GM19468 (cell line): ENCODE data around the gene PLEKHM3.
A peak's percentile ranks its signal among the peaks of the same experiment; 100 is the strongest.

Source experiments
- ATAC-seq: cut with Tn5 transposase; IDR thresholded peaks from one replicate; pipeline ENCODE4 v1.9.1; 2021; ENCODE audit warnings: mild to moderate bottlenecking, moderate library complexity, moderate number of reproducible peaks; ENCODE audit not compliant: unreplicated experiment; ENCODE audit errors: extremely low read depth

The PLEKHM3 gene

DNA sequence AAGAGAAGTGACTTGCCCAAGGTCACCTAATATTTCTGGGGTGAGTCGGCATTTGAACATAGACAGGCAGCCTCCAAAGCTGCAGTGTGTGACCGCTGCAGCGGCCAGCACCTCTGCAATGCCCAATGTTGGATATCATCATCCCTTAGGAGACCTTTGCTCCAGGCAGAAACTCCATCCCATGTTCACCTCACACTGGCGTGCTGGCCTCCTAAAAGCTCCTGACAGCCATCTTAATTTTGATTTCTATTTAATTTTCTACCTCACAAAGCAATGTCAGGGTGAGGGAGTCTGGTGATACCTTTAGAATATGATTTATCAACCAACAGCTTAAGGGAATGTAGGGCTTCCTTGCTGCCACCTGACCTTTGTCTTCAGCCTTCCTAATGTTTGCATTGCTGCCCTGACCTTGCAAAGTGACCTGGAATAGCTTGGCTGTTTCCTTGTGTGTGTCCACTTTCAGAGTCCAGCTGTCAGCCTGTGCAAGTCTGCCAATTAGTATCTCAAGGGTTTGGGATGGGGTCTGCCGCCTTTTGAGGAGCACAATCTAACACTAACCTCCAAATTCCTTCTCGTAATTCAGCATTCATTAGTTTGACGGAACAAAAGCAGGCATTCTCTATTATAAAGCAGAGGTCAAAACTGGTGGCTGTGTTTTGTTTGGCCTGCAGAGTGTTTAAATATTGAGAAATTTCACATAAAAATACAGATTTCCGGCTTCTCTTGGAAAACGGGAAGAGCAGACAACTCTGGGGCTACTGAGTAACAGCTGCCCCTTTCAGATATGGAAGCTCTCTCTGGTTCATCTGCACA is 127.6 kb downstream of the PLEKHM3 start:
- ATAC-seq, result no peak

DNA sequence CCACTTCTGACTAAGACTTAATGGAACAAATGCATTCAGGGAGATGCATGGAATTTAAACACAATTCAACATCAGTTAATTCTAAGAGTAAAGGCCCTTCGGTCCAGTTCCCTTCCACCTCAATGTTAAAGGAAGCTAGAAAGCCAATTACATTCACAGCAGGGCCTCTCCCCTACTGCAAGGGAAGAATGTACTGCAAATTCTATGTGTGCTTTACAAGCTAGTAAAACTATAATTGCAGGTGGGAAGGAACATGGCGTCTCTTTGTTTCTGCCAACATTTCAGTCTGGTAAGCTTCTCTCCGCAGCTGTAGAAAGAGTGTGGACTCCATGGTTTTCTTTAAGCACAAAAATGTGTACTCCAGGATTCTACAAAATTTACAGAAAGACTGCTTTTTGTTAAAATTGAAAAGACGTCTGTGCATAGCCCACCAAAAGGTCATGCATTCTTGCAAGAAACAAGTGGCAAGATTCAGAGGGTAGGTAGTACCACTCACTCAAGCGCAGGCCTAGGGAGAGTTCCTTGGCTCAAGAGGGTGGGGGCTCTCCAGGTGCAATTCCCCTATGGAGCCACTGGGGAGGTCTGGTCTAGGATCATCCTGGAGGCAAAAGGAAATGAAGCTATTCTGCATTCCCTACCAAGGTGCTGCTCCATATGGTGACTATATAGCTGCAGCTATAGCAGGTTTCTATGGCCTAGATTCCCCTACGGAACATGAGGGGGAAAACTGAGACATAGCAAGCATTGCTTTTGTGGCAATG is 128.6 kb downstream of the PLEKHM3 start:
- no peak for ATAC-seq

DNA sequence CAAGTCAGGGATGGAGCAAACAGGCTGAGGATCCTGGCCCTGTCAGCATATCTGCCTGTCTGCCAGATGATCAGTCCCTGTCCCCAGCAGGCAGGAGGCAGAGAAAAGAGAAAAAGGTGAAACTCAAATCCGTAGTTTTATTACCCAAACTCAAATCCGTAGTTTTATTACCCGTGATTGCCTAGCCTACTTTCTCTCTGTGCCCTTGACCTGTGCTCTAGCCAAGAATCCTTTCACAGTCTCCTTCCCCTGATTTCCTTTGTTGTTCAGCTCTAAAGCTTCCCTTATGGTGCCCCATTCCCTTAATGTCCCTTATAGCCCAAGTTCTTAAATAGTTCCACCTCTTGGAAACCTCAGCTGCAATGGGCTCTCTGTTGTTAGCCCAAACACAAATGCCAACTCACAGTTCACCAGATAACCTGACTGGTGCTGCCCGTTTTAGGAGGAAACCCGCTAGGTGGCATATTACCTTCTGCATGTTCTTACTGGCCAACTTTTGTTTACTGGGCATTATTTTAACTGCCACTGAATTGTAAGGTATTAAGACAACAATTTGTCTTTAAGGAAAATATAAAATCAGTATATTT is 130.0 kb downstream of the PLEKHM3 start:
- no peak for ATAC-seq

DNA sequence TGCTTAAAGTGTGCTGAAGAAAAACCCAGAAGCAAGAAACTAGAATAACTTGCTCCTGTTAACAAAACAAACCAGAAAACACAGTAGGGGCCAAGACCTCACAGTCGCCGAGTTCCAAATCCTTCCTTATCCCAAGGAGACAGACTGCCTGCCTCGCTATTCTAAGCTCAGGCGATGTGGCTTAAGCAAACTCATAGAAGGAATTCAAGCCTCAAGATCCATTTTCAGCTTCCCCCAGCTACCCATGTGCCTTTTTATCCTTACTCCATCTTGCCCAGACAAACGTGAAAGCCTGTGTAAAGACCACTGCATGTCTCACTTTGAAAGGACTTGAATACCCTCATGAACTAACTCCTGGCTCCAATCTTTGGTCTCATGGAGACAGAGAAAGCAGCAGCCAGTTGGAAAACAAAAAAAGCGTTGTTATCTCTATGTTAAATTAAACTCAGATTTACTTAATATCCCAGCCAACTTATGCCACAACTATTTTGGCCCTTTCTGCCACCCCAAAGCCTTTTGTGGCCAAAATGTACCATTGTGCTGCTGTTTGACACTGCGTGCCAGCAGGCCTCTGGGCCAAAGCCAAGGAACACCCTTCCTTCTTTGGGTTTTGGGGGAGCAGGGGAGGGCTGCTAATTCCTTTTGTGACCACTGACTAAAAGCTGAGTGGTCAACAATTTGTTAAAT is 132.5 kb downstream of the PLEKHM3 start:
- no peak for ATAC-seq

DNA sequence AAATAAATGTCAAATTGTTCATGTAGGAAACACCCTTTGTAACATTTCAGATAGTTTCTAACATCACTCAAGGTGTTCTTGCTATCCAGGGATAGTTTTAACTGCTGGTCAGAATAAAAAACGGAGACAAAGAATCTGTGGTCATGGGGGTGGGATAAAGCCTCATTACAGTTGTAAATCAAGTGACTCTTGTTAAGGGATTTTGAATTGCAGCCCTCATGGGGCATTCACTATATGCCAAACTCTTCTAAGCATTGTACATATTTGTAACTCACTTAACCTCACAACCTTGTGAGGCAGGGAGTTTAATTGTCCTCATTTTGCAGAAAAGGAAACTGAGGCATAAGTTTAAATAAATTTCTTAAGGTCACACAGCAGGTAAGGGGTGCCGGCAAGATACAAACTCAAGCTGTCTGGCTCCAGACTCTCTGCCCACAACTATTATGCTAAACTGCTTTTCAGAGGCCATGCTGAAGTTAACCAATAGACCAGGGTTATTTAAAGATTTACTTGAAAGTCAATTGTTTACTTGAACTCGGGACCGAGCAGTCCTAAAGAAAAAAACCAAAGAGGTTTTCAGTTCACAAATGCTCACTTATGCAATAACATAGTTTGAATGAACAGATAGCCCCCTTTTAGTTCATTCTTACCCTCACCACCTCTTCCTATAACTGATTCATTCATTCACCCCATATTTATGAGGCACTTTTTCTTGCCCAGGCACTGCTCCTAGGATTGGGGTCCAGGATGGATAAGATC is 134.1 kb downstream of the PLEKHM3 start:
- no peak for ATAC-seq

DNA sequence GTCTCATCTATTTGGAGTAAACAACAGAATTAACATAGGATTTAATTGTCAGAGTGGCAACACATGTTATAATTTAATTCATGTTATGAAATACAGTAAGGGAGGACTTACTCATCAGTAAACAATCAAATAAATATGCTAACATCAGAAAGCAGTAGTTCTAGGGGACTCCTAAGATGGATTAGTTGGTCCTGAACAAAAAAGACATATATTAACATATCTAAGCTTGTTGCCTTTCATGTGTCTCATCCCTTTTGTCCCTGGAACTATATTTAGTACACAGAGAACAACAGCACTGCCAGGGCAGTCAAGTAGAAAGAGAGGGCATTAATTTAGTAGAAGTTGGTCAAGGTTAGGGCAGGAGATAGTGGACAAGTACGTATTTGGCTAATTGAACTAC is 137.8 kb downstream of the PLEKHM3 start:
- ATAC-seq, result no peak

DNA sequence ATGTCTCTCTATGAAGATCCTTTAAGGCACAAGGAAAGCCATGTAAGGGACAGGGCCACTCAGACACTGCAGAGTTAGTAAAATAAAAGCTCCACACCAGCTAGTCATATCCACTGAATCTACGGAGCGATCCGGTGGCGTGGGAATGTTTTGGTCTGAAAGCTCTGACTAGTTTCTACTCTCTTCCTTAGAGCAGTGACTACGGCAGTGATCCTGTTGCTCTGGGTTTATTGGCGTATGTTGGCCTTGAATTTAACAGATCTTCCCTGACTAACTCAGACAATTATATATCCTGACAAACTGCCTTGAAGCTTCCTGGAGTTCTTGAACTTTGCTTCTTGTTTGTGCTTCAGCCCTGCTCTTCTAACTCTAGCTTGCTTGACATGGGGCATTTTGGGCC is 140.3 kb downstream of the PLEKHM3 start:
- no peak for ATAC-seq

DNA sequence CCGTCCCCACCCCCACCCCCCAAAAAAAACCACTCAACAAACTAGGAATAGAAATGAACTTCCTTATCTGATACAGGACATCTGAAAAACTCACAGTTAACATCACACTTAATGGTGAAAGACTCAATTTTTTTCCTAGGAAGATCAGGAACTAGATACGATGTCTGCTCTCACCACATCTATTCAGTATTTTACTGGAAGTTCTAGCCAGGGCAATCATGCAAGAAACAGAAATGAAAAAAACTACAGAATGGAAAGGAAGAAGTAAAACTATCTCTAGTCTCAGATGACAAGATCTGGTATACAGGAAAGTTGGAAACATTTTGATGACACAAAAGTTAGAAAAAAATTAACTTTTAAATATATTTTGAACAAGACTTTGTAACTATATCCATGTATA is 141.2 kb downstream of the PLEKHM3 start:
- no peak for ATAC-seq

DNA sequence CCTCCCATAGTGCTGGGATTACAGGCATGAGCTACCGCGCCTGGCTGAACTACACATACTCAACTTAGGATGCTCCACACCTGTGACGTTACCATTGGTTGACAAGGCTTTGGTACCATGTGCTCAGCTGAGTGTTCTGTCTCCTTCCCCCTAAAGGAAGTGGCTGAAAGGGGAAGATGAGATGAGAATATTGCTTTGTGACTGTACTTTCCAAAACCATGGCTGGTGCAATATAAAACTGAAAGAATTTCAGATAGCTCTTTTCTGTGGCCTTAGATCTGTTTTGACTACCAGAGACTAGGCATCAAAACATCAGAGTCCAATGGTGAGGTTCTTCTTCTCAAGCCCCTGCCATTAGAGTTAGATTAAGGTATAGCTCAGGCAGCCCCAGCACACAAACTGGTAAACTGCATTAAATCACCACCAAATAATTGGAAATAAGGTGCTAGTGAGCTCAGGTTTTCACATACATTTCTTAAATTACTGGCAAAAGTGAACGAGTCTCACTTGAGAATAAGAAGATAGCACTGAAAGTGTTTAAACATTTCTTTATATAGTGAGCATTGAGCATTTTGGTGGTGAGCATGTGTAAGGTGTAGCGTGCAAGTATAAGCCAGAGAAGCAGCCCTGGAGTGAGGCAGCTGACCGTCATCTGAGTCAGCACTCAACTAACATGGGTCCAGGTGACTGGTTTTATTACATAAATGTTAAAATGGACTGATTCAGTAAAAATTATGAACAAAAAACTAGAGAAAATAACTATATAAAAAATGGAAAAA is 142.1 kb downstream of the PLEKHM3 start:
- peak; percentile 64 for ATAC-seq

DNA sequence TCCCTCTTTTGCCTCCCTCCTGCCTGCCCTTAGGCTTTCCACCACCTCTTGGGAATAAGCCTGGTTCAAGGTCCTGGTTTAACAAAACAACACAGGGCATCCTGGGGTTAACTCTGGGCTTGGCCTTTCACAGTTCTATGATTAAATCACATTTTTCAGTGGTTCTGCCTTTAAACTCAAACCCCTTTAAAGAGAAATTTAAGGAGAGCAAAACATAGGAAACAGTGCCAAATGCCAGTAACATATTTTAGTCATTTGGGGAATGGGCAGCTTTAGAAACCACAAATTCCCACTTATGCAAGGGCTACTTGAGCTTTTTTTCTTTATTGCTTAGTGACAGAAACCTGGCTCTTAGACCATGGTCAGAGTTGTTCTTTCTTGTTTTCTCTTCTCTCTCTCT is 143.4 kb downstream of the PLEKHM3 start:
- ATAC-seq, result no peak

DNA sequence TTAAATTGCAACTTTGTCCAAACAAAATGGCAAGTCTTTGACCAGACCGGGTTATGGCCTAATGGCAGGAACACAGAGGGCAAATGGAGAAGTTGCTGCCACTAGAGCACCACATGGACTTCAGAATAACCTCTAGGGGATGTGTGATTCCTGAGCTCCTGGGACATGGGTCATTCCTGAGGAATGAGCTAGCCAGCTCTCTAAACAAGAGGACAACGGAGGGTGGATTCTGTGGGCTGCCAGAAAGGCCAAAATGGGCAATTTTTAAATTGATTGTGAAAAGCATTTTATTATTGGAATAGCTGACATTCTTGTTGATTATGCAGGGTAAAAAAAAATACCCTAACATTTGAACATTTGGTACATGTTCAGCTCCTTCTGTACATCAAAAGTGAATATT is 145.8 kb downstream of the PLEKHM3 start:
- ATAC-seq, result no peak

DNA sequence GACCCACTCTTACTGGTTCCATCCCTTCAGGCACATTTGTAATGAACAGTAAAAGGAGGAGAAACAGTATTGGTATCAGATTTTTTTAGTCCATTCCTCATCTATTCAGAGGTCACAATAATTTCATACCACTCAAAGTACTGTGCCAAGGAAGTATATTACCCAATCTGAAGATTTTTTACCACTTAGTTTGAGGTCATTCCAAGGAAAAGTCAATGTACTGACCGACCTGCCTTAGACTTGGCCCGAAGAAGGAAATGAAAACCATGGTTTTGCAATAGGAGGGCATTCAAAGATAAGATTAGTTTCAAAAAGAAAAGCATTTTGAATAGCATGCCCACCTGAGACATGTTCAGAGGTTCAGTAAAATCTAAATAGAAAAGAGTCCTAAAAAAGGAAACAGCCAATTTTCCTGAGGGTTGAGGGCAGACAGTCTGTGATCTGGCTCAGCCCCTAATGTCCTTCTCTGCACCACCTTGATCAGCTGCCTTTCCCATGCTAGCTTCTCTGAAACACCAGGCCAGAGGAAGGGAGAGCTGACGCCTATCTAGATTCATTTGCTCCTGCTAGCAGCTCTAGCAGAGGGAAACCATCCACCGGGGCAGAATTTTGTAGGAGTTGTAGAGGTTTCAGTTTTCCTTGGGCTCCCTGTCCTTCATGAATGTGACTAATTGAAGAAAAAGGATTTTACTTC is 148.3 kb downstream of the PLEKHM3 start:
- ATAC-seq, result no peak

DNA sequence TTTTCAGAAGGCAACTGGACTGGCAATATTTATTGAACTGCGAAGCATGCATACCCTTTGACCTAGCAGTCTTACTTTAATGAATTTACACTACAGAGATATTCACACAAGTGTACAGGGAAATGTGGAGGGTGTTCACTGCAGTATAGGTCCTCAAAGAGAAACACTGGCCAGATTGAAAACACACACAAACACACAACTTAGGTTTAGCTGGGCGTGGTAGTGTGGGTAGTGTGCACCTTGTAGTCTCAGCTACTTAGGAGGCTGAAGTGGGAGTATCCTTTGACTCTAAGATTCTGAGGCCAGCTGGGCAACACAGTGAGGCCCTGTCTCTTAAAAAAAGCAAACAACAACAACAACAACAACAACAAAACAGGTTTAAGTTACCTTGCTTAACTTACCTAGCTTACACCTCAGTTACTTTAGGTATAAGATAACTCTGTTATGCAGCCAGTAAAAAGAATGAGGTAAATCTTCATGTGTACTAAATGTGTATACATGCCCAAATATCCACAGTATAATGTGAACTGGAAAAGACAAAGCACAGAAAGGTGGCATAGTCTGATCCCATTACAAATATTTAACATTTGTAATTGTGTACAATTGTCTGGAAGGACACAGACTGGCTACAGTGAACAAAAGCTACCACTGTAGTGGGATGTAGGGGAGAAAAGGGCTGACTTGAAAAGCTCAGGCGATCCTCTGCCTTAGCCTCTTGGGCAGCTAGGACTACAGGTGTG is 149.7 kb downstream of the PLEKHM3 start:
- ATAC-seq, result no peak

DNA sequence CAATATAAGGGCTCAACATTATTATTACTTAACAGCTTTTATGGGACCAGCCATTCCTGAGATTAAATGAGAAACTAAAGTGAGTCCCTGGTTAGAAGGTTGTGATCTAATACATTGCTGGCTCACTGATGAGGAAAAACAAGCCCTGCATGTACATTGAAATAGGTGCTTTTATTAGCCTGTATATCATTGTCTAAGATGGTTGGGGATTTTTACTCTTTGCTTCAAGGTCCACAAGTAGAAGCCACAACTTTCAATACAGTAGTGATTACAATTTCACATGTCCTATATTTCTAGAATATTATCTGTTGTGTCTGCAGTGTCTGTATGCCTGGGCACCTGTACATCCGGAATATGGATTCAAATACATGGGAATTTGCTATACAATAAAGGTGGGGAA is 151.5 kb downstream of the PLEKHM3 start:
- peak; percentile 45 for ATAC-seq

DNA sequence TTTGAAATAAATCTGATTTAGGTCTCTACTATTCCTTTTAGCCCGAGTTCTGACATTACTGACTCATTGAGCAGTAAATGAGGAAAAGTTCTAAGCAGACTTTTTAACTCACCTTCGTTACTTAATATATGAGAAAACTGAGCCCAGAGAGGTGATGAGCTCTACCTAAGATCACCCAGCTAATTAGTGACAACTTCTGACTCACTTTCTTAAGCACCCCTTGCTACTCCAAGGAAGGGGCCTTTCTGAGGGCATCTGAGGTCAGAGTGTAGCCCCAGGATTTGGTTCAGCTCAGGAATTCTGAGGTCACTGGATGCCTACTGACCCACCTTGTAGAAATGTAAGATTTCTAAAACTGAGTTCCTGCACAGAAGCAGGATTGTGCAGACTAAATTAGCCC is 153.4 kb downstream of the PLEKHM3 start:
- no peak for ATAC-seq

DNA sequence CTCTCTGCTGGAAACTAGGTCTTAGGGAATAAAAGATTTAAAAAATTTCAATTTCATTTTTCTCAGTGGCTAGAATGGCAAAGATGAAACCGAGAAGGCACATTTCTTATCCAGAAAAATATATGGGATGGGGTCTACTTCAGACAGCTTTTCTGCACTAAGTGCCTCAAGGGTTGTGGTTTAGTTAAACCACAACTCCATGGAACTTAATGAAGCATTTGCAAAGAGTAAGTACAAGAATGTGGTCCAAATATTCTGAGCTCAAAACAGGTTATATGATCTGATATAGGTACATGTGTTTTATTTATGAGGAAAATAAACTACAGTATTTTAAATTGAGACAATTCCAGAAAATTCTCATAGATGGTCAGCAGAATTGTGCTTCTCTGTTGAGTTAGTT is 153.8 kb downstream of the PLEKHM3 start:
- ATAC-seq, result no peak

DNA sequence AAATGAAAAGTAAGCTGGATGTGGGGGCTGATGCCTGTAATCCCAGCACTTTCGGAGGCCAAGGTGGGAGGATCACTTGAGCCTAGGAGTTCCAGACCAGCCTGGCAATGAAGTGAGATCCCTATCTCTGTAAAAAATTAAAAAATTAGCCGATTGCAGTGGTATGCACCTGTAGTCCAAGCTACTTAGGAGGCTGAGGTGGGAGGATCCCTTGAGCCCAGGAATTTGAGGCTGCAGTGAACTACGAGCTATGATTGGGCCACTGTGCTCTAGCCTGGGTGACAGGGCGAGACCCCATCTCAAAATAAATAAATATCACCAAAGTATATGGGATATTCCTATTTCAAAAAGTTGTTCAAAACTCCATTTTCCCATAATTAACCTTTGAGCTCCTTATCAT is 154.5 kb downstream of the PLEKHM3 start:
- ATAC-seq, result no peak
